K562 (cell line): ENCODE results near the gene ASCC2. TPM values are rescaled to one million over a fixed set of nuclear protein-coding genes. Genes with fewer than 3 reads are reported as not detected.

Source experiments
- ATAC-seq: fragments of 200-7000 bp; cut with Tn5 transposase; 3 replicates; pipeline ENCODE4 v1.9.1; 2020; ENCODE audit warnings: moderate library complexity
- BruUV-seq: library from RNA; stranded (reverse); fragments of 400-500 nt; replicated peaks from 2 replicates; lab custom pipeline; 2021; lab: Mats Ljungman, UMichigan
- CTCF ChIA-PET: fragments of 300-600 bp; formaldehyde crosslinking; extraction: SDS; loops from one replicate; lab custom pipeline; 2021; ENCODE audit warnings: low intra/inter-chr PET ratio; lab: Yijun Ruan, JAX
- POLR2A ChIA-PET: fragments of 300-600, 350-650 bp; sonication (Branson Sonifier 250); formaldehyde crosslinking; extraction: SDS; loops from one replicate; lab custom pipeline; 2021; ENCODE audit warnings: antibody characterized with exemption, inconsistent platforms; lab: Yijun Ruan, JAX
- DNase-seq, 4 experiments: peaks; one replicate each; pipeline versions ENCODE4 v3.0.0 to v3.0.0-alpha.2; 2011 to 2018; ENCODE audit warnings: low spot score in 3 of 4, mixed read lengths in 3 of 4; ENCODE audit errors: extremely low read depth in 1 of 4
- FAIRE-seq: peaks from 2 replicates; lab custom pipeline; 2011; peaks lifted over from hg19 to GRCh38; lab: Jason Lieb, UNC
- H2AFZ ChIP-seq: 2 replicates; pipeline ENCODE4 v1.6.0; 2011; ENCODE audit warnings: low read depth, low read length, control low read depth, inconsistent platforms
- H3K27ac ChIP-seq: fragments of 200-600 bp; 3 replicates; pipeline ENCODE4 v1.8.0; 2011; ENCODE audit warnings: low read depth, mild to moderate bottlenecking, control low read depth, inconsistent platforms, low read length, moderate library complexity, mixed read lengths; ENCODE audit errors: extremely low read depth
- H3K27me3 ChIP-seq, 2 experiments: fragments of 300-600 bp in 1 of 2; 2 replicates in 1 of 2; 3 replicates in 1 of 2; pipeline versions ENCODE4 v1.6.0 to v1.8.0; 2011; ENCODE audit warnings: inconsistent platforms in 2 of 2, low read length in 2 of 2, mild to moderate bottlenecking in 1 of 2, mixed read lengths in 1 of 2, moderate library complexity in 1 of 2; ENCODE audit not compliant: control insufficient read depth in 2 of 2, insufficient read depth in 2 of 2
- H3K36me3 ChIP-seq: fragments of 300-600 bp; 3 replicates; pipeline ENCODE4 v1.8.0; 2011; ENCODE audit warnings: mild to moderate bottlenecking, low read length, inconsistent platforms; ENCODE audit not compliant: control insufficient read depth, insufficient read depth
- H3K4me1 ChIP-seq, 2 experiments: fragments of 200-600 bp in 1 of 2; replicated peaks in 1 of 2; 2 replicates in 1 of 2; 3 replicates in 1 of 2; pipeline versions ENCODE4 v1.5.1 to v1.8.0; 2011; ENCODE audit warnings: inconsistent platforms in 2 of 2, low read length in 2 of 2, mild to moderate bottlenecking in 1 of 2, mixed read lengths in 1 of 2, moderate library complexity in 1 of 2; ENCODE audit not compliant: control insufficient read depth in 2 of 2, insufficient read depth in 2 of 2
- H3K4me2 ChIP-seq: 2 replicates; pipeline ENCODE4 v1.6.1; 2011; ENCODE audit warnings: low read length, control low read depth, inconsistent platforms, mixed read lengths; ENCODE audit not compliant: insufficient read depth
- H3K4me3 ChIP-seq: fragments of 200-600 bp; sonication (generic), shearing (Covaris generic); 2 replicates; pipeline ENCODE4 v1.5.1; 2016; ENCODE audit warnings: control low read depth, inconsistent platforms
- H3K79me2 ChIP-seq: fragments of 200-600 bp; 3 replicates; pipeline ENCODE4 v1.8.0; 2011; ENCODE audit warnings: low read length, inconsistent platforms; ENCODE audit not compliant: control insufficient read depth, insufficient read depth
- H3K9ac ChIP-seq, 2 experiments: 2 replicates each; pipeline versions ENCODE4 v1.6.0 to v1.6.1; 2011; ENCODE audit warnings: low read depth in 2 of 2, low read length in 2 of 2, control low read depth in 1 of 2, inconsistent platforms in 1 of 2, mild to moderate bottlenecking in 1 of 2, mixed read lengths in 1 of 2; ENCODE audit not compliant: insufficient read depth in 1 of 2
- H3K9me1 ChIP-seq: one replicate; pipeline ENCODE4 v1.6.0; 2011; ENCODE audit warnings: inconsistent platforms, mild to moderate bottlenecking, low read length, moderate library complexity; ENCODE audit not compliant: control insufficient read depth, insufficient read depth
- H3K9me3 ChIP-seq: replicated peaks from 2 replicates; pipeline ENCODE4 v1.5.1; 2011; ENCODE audit warnings: low read depth, low read length, inconsistent platforms; ENCODE audit not compliant: control insufficient read depth, insufficient read depth
- H4K20me1 ChIP-seq: replicated peaks from 2 replicates; pipeline ENCODE4 v1.6.1; 2011; ENCODE audit warnings: low read length, inconsistent platforms, mixed read lengths; ENCODE audit not compliant: control insufficient read depth, insufficient read depth
- CBFB ChIP-seq: sonication (generic); formaldehyde crosslinking; IDR thresholded peaks from 2 replicates; pipeline ENCODE4 v1.4.0; 2020; ENCODE audit warnings: mild to moderate bottlenecking, missing genetic modification reagents
- CXXC5 ChIP-seq: fragments of 250-450 bp; sonication (Bioruptor Pico); IDR thresholded peaks from 2 replicates; pipeline ENCODE4 v1.8.0; 2022; ENCODE audit warnings: inconsistent platforms, mild to moderate bottlenecking, moderate library complexity
- HOXB6 ChIP-seq: fragments of 250-450 bp; sonication (Bioruptor Pico); IDR thresholded peaks from 2 replicates; pipeline ENCODE4 v1.5.1; 2022; ENCODE audit warnings: mild to moderate bottlenecking, borderline replicate concordance
- MYC ChIP-seq, 2 experiments: fragments of 250-450 bp in 1 of 2; sonication (Bioruptor Pico) in 1 of 2; IDR thresholded peaks; 2 replicates each; pipeline versions ENCODE4 v1.5.1 to v1.6.1; 2012 to 2021; ENCODE audit warnings: low read depth in 2 of 2, borderline replicate concordance in 1 of 2, improper control_type of control experiment in 1 of 2, low read length in 1 of 2, mild to moderate bottlenecking in 1 of 2, moderate library complexity in 1 of 2
- PPARD ChIP-seq: fragments of 250-450 bp; sonication (Bioruptor Pico); IDR thresholded peaks from 2 replicates; pipeline ENCODE4 v1.8.0; 2022; ENCODE audit warnings: inconsistent platforms, mild to moderate bottlenecking, moderate library complexity
- SMARCE1 ChIP-seq: fragments of 450-650 bp; IDR thresholded peaks from 2 replicates; pipeline ENCODE4 v1.7.1; 2016; ENCODE audit warnings: mild to moderate bottlenecking
- TEAD2 ChIP-seq: fragments of 450-650 bp; IDR thresholded peaks from 2 replicates; pipeline ENCODE4 v1.6.1; 2016; ENCODE audit warnings: missing genetic modification characterization, control low read depth, missing compliant biosample characterization
- ZNF3 ChIP-seq: fragments of 250-450 bp; sonication (Bioruptor Pico); IDR thresholded peaks from 2 replicates; pipeline ENCODE4 v1.5.0; 2021; ENCODE audit warnings: mild to moderate bottlenecking, moderate library complexity
- ZNF311 ChIP-seq: fragments of 250-450 bp; sonication (Bioruptor Pico); IDR thresholded peaks from 2 replicates; pipeline ENCODE4 v1.4.0; 2020; ENCODE audit warnings: mild to moderate bottlenecking, moderate library complexity
- ZNF707 ChIP-seq: fragments of 250-450 bp; sonication (Bioruptor Pico); conservative IDR thresholded peaks from 2 replicates; pipeline ENCODE4 v1.8.0; 2022; ENCODE audit warnings: inconsistent platforms, mild to moderate bottlenecking, moderate library complexity
- WGBS: fragments of 100-300 bp; shearing (Covaris generic); methylation state at CpG from one replicate; pipeline ENCODE4 v1.1.6; 2016; ENCODE audit warnings: low coverage, mixed read lengths; ENCODE audit not compliant: insufficient coverage; ENCODE audit errors: missing lambda C conversion rate; 5-methylcytosine and 5-hydroxymethylcytosine counted together
- in situ Hi-C: fragments of 300-500 bp; cut with MboI; formaldehyde crosslinking; loops from 4 replicates; pipeline ENCODE4 v1.15.0; 2018; ENCODE audit warnings: inconsistent platforms, mixed read lengths
- intact Hi-C: fragments of 100-400 bp; cut with micrococcal nuclease; formaldehyde crosslinking; loops from 2 replicates; pipeline ENCODE4 v1.14.2; 2022
- polyA plus RNA-seq, 8 experiments: library from polyadenylated mRNA; depleted of rRNA in 4 of 8; stranded (reverse) in 5 of 8; unstranded in 3 of 8; fragments of >200 nt; fragmentation: Nextera tagmentation in 2 of 8; fragmentation: Illumina TruSeq in 1 of 8; extraction: Ambion mirVana in 2 of 8; extraction: Trizol in 1 of 8; gene quantifications; 2 replicates each; pipeline versions ENCODE4 v1.2.1 to v1.2.3, GENCODE V29; 2011 to 2014; ENCODE audit warnings: inconsistent platforms in 1 of 8, missing spikeins in 1 of 8
- total RNA-seq, 7 experiments: library from RNA; depleted of rRNA in 6 of 7; stranded (reverse); fragments of >200 nt in 6 of 7; fragmentation: Illumina TruSeq in 2 of 7; extraction: Trizol in 2 of 7; gene quantifications; 2 replicates each; pipeline versions ENCODE4 v1.2.1 to v1.2.3, GENCODE V29; 2011 to 2021; ENCODE audit warnings: low replicate concordance in 1 of 7
- TF ChIP-seq, protein P1 (sequence below): fragments of 250-450 bp; sonication (Bioruptor Pico); IDR thresholded peaks from 2 replicates; pipeline ENCODE4 v1.9.0; 2021; ENCODE audit warnings: mild to moderate bottlenecking
- TF ChIP-seq, protein P2 (sequence below): sonication (generic); formaldehyde crosslinking; IDR thresholded peaks from 2 replicates; pipeline ENCODE4 v1.8.0; 2023; ENCODE audit warnings: mild to moderate bottlenecking, missing genetic modification reagents
- TF ChIP-seq, protein P3 (sequence below): fragments of 250-450 bp; sonication (Bioruptor Pico); IDR thresholded peaks from 2 replicates; pipeline ENCODE4 v1.8.0; 2022; ENCODE audit warnings: moderate library complexity, mild to moderate bottlenecking, inconsistent platforms

The ASCC2 gene
- total and polyA plus RNA-seq, 9 of the 15 experiments (the other 6 are each of a cell fraction or from before 2014, with no cell fraction given): 4.0 to 46.7 (median 26.8) TPM

DNA sequence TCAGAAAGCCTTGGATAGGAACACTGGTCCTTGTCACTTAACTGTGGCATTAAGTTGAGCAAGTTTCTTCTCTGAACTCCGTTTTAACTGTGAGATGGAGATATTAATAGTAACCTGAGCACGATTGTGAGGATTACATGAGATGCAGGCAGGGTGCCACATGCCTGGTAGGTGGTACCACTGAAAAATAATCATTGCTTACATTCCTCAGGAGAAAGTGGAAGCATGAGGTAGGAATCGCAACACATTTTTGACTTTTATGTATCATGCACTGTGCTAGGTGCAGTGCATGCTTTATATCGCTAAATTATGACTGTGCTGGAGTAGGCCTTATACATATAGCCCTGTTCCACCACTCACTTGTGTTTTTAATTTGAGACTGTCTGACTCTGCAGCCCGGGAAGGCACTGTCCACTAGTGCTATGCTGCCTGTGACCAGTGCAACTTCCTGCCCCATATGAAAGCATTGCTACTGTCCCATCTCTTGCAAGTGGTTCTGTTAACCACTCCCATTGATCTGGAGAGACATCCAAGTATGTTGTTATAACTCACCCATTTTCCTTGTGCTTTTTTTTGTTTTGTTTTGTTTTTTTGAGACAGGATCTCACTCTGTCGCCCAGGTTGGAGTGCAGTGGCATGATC is 69.9 kb downstream of the ASCC2 start:
- 0 out of 2 replicates have a peak overlapping the region, but pooled peaks have one; percentile 99 for H2AFZ ChIP-seq
- no peaks in the 10 kb centered on the region for H3K9me3 ChIP-seq
- ChIA-PET POLR2A (no interaction called here), CTCF (no interaction called here)
- WGBS: 14% methylated on average over 6 of the region's 6 CpGs
- no peaks in the 10 kb centered on the region for H3K27me3 ChIP-seq
- no peak for ATAC-seq
- peak in 1 of 4 experiments; percentile 16 for DNase-seq
- no peaks in the 10 kb centered on the region; the same call in 1 of the 2 replicates for H4K20me1 ChIP-seq
- H3K36me3 ChIP-seq: peaks cover 29% of the 10 kb centered on the region
- no peaks in the 10 kb centered on the region for H3K9me1 ChIP-seq
- no peak for TF ChIP-seq ZNF311
- TF ChIP-seq ZNF3 (CRISPR knock-in tag): no peak
- TF ChIP-seq PPARD (CRISPR knock-in tag): no peak
- no peak for TF ChIP-seq HOXB6 (CRISPR knock-in tag)
- no peak for TF ChIP-seq CBFB
- TF ChIP-seq, protein P1, sequence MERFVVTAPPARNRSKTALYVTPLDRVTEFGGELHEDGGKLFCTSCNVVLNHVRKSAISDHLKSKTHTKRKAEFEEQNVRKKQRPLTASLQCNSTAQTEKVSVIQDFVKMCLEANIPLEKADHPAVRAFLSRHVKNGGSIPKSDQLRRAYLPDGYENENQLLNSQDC (CRISPR knock-in tag): no peak
- no peak for TF ChIP-seq MYC (IDR thresholded peaks at IDR 0.05; ENCODE audit: low read depth, low read length)
- no peak for TF ChIP-seq MYC (CRISPR knock-in tag; IDR thresholded peaks at IDR 0.05; ENCODE audit: borderline replicate concordance, low read depth)
- TF ChIP-seq SMARCE1: no peak
- no peak for TF ChIP-seq CXXC5 (CRISPR knock-in tag)
- no peak for TF ChIP-seq ZNF707 (CRISPR knock-in tag)
- TF ChIP-seq, protein P2, sequence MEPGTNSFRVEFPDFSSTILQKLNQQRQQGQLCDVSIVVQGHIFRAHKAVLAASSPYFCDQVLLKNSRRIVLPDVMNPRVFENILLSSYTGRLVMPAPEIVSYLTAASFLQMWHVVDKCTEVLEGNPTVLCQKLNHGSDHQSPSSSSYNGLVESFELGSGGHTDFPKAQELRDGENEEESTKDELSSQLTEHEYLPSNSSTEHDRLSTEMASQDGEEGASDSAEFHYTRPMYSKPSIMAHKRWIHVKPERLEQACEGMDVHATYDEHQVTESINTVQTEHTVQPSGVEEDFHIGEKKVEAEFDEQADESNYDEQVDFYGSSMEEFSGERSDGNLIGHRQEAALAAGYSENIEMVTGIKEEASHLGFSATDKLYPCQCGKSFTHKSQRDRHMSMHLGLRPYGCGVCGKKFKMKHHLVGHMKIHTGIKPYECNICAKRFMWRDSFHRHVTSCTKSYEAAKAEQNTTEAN (CRISPR knock-in tag): no peak
- TF ChIP-seq, protein P3, sequence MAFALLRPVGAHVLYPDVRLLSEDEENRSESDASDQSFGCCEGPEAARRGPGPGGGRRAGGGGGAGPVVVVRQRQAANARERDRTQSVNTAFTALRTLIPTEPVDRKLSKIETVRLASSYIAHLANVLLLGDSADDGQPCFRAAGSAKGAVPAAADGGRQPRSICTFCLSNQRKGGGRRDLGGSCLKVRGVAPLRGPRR (CRISPR knock-in tag): no peak
- no peak for TF ChIP-seq TEAD2 (tag)
- TF ChIP-seq, all 486 proteins: peak for 0
- in situ Hi-C loops: no loop called here
- peak overlapping the region; percentile 98 for H3K27ac ChIP-seq
- no TSS peak for BruUV-seq
- H3K4me1 ChIP-seq: peaks cover 0 to 6% of the 10 kb centered on the region in 2 experiments; a peak in 2 of 5 replicates
- peak overlapping the region; percentile 99 for H3K4me3 ChIP-seq
- peak overlapping the region; percentile 100 for H3K4me2 ChIP-seq
- peak; percentile 49 for FAIRE-seq
- intact Hi-C loops: no loop called here
- peaks cover 33% of the 10 kb centered on the region for H3K79me2 ChIP-seq
- peak overlapping the region; percentile 98 to 99 for H3K9ac ChIP-seq
